ENCODE data around the gene SKA3. TPM values are rescaled to one million over a fixed set of nuclear protein-coding genes. Genes with fewer than 3 reads are reported as not detected.
"Not testable (repeated sequence)": the region's sequence is repeated elsewhere in the genome, so short reads cannot be mapped to it uniquely, and the experiment has no call there.

The SKA3 gene
- total and polyA plus RNA-seq, 7 donors: 0.11 to 1.5 (median 0.25) TPM

GRCh38 chr13:21176982-21177284, 581 bp upstream of the SKA3 start:
- Histone ChIP-seq H3K9me3 (no peaks in the 10 kb centered on the region), H3K36me3 (ENCODE audit: insufficient read depth in 1 of 2, low read depth in 1 of 2) (no peaks in the 10 kb centered on the region), H3K4me1 (peaks cover 17% of the 10 kb centered on the region), H3K4me3 (peak overlapping the region; percentile 100), H3K27me3 (ENCODE audit: insufficient read depth in 3 of 3, low read length in 2 of 3) (no peaks in the 10 kb centered on the region), H3K27ac (peak overlapping the region; percentile 98)
- no peak for TF ChIP-seq CTCF (IDR thresholded peaks at IDR 0.05)
- intact Hi-C loops (cut with DNase I): loop anchor here in 1 of 2 donors (2.0 to 5.0 kb wide), 2 partner anchors 234 to 300 kb away; no protein-coding TSS in a partner anchor
- 0 to 1% (median 1%) methylated on average over 26 of the region's 26 CpGs for WGBS, 3 donors
- DNase-seq: no peak
- ATAC-seq: peak; percentile 50 to 71 (median 58)

GRCh38 chr13:21175656-21176214, 617 bp downstream of the SKA3 start:
- Histone ChIP-seq H3K36me3 (ENCODE audit: insufficient read depth in 1 of 2, low read depth in 1 of 2) (no peaks in the 10 kb centered on the region), H3K4me1 (peaks cover 17% of the 10 kb centered on the region), H3K27ac (peak overlapping the region; percentile 98), H3K9me3 (no peaks in the 10 kb centered on the region), H3K27me3 (ENCODE audit: insufficient read depth in 3 of 3, low read length in 2 of 3) (no peaks in the 10 kb centered on the region), H3K4me3 (peak overlapping the region; percentile 100)
- intact Hi-C loops (cut with DNase I): loop anchor here in 1 of 2 donors (2.0 to 5.0 kb wide), 2 partner anchors 233 to 302 kb away; no protein-coding TSS in a partner anchor
- 2% methylated on average over 13 of the region's 13 CpGs for WGBS, 3 donors
- no peak for TF ChIP-seq CTCF (IDR thresholded peaks at IDR 0.05)
- ATAC-seq: no peak
- DNase-seq: no peak

- peaks cover 17% of the 10 kb centered on the region for H3K4me1 ChIP-seq
- H3K27me3 ChIP-seq (ENCODE audit: insufficient read depth in 3 of 3, low read length in 2 of 3); ATAC-seq; DNase-seq; H3K4me3 ChIP-seq; H3K36me3 ChIP-seq (ENCODE audit: insufficient read depth in 1 of 2, low read depth in 1 of 2); intact Hi-C loops (cut with DNase I); H3K9me3 ChIP-seq; H3K27ac ChIP-seq: not testable (repeated sequence)
- WGBS, 3 donors: 0% methylated on average over 1 of the region's 1 CpG
Observed at GRCh38 chr13:21173767-21174166, 2.6 kb downstream of the SKA3 start.

GRCh38 chr13:21171420-21171819, 4.9 kb downstream of the SKA3 start:
- H3K4me3 ChIP-seq: no peak overlapping the region
- WGBS, 3 donors: 96 to 97% (median 96%) methylated on average over 9 of the region's 9 CpGs
- DNase-seq (no peak), ATAC-seq (no peak)
- intact Hi-C loops (cut with DNase I): no loop called here
- no peaks in the 10 kb centered on the region for H3K36me3 ChIP-seq (ENCODE audit: insufficient read depth in 1 of 2, low read depth in 1 of 2)
- H3K9me3 ChIP-seq: no peaks in the 10 kb centered on the region
- H3K27ac ChIP-seq: no peak overlapping the region
- TF ChIP-seq CTCF (IDR thresholded peaks at IDR 0.05): no peak
- H3K27me3 ChIP-seq (ENCODE audit: insufficient read depth in 3 of 3, low read length in 2 of 3): no peaks in the 10 kb centered on the region
- peaks cover 5% of the 10 kb centered on the region for H3K4me1 ChIP-seq

GRCh38 chr13:21165606-21166005, 10.7 kb downstream of the SKA3 start:
- H3K4me3 ChIP-seq; DNase-seq; H3K27ac ChIP-seq; H3K36me3 ChIP-seq (ENCODE audit: insufficient read depth in 1 of 2, low read depth in 1 of 2); H3K9me3 ChIP-seq; H3K4me1 ChIP-seq; H3K27me3 ChIP-seq (ENCODE audit: insufficient read depth in 3 of 3, low read length in 2 of 3); intact Hi-C loops (cut with DNase I); ATAC-seq: not testable (repeated sequence)
- 58 to 81% (median 64%) methylated on average over 4 of the region's 4 CpGs for WGBS, 3 donors

- Histone ChIP-seq H3K27me3 (ENCODE audit: insufficient read depth in 3 of 3, low read length in 2 of 3) (no peaks in the 10 kb centered on the region), H3K27ac (no peak overlapping the region), H3K4me3 (no peak overlapping the region), H3K36me3 (ENCODE audit: insufficient read depth in 1 of 2, low read depth in 1 of 2) (no peaks in the 10 kb centered on the region), H3K9me3 (no peaks in the 10 kb centered on the region), H3K4me1 (no peaks in the 10 kb centered on the region)
- TF ChIP-seq CTCF (IDR thresholded peaks at IDR 0.05): no peak
- DNase-seq: no peak
- intact Hi-C loops (cut with DNase I): no loop called here
- ATAC-seq: no peak
- WGBS, 3 donors: 97 to 100% (median 99%) methylated on average over 4 of the region's 4 CpGs
Observed at GRCh38 chr13:21164631-21165030, 11.7 kb downstream of the SKA3 start.

Data from psoas muscle (tissue), 8 donors.